ENCODE data around the gene RAB9B. TPM values are rescaled to one million over a fixed set of nuclear protein-coding genes. Genes with fewer than 3 reads are reported as not detected.

The RAB9B gene
- total and polyA plus RNA-seq, 2 of the 13 experiments (the other 11 are each of a cell fraction or from before 2014, with no cell fraction given) = 0.04 TPM; not detected in 1

DNA sequence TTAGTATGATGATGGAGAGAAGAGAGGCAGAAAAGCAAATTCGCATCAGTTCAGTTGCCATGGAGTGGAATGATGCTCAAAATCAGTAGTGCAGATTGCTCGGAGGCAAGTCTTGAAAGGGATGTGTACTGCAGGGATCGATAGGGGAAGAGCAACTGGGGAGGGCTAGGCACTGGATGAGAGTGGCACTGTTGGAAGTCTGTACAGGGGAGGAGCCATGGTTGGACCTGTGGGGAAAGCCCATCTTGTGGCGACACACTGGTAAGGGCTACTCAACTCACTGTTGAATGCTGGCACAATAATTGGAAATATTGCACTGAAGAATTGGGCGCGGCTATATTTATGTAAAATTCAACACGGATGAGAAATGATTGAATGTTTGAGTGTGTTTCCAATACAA, 1.2 kb downstream of the RAB9B start (continued):
- TF ChIP-seq TBP (CRISPR knock-in tag; IDR thresholded peaks at IDR 0.05) = no peak
- no peak for TF ChIP-seq ZNF3 (CRISPR knock-in tag; IDR thresholded peaks at IDR 0.05)
- no peak for TF ChIP-seq ZNF766 (CRISPR knock-in tag; IDR thresholded peaks at IDR 0.05; ENCODE audit: borderline replicate concordance)
- TF ChIP-seq ZBTB7A (CRISPR knock-in tag; IDR thresholded peaks at IDR 0.05) = no peak
- TF ChIP-seq ZNF501 (CRISPR knock-in tag; IDR thresholded peaks at IDR 0.05) = no peak

DNA sequence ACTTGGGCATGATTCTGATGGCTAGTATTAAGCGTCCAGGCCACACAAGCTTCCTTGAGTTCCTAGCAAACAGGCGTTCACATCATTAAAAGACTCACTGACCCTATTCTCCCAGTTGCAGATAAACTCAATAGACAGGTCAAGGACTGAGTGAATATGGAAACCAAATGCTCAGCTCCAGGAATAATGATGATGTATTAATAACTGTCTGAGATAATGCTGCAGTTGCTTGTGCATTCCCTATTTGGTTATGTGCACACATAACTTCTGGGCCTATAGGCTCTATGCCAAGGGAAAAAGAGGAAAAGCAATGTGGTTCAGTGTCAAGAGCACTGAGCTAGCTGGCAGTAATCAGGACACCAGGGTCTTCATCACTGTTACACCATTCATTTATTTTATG, 3.5 kb downstream of the RAB9B start:
- Histone ChIP-seq H3K27ac (ENCODE audit: extremely low read length, insufficient read depth, low read length) (no peak overlapping the region), H3K27me3 (ENCODE audit: control insufficient read depth in 1 of 2, insufficient read depth in 2 of 2, low read length in 2 of 2) (peaks cover 0 to 11% of the 10 kb centered on the region in 2 experiments; a peak in 3 of 5 replicates), H4K20me1 (ENCODE audit: insufficient read depth, low read length) (no peaks in the 10 kb centered on the region), H2AFZ (ENCODE audit: low read length) (no peak overlapping the region), H3K4me1 (ENCODE audit: insufficient read depth, low read length) (no peaks in the 10 kb centered on the region), H3K4me3 (replicated peaks in 1 of 3; ENCODE audit: insufficient read depth in 1 of 3, low read depth in 2 of 3, low read length in 3 of 3) (no peak overlapping the region), H3K36me3 (replicated peaks in 1 of 2; ENCODE audit: control insufficient read depth in 1 of 2, insufficient read depth in 2 of 2, low read length in 2 of 2) (no peaks in the 10 kb centered on the region), H3K9me3 (ENCODE audit: low read length) (no peaks in the 10 kb centered on the region), H3K79me2 (ENCODE audit: insufficient read depth, low read length) (no peaks in the 10 kb centered on the region), H3K4me2 (ENCODE audit: low read depth, low read length) (no peak overlapping the region), H3K9ac (ENCODE audit: insufficient read depth, low read depth, low read length) (no peak overlapping the region)
- intact Hi-C loops (cut with micrococcal nuclease; ENCODE audit: unreplicated experiment) = no loop called here
- 35% methylated on average over 2 of the region's 2 CpGs for WGBS (ENCODE audit: low lambda C conversion rate)
- BruUV-seq (replicated peaks) = no TSS peak
- CTCF ChIA-PET (ENCODE audit: low intra/inter-chr PET ratio, low total read pairs) = no interaction called here
- TF ChIP-seq SSRP1 (CRISPR knock-in tag; IDR thresholded peaks at IDR 0.05) (no peak), POGZ (CRISPR knock-in tag; IDR thresholded peaks at IDR 0.05) (no peak), ZNF878 (CRISPR knock-in tag; IDR thresholded peaks at IDR 0.05) (no peak), MBD4 (IDR thresholded peaks at IDR 0.05; ENCODE audit: borderline replicate concordance, low read length) (no peak), ZNF558 (CRISPR knock-in tag; IDR thresholded peaks at IDR 0.05; ENCODE audit: borderline replicate concordance) (no peak), ZNF605 (CRISPR knock-in tag; IDR thresholded peaks at IDR 0.05) (no peak), THYN1 (CRISPR knock-in tag; IDR thresholded peaks at IDR 0.05; ENCODE audit: borderline replicate concordance, low read depth) (no peak), PRDM10 (CRISPR knock-in tag; IDR thresholded peaks at IDR 0.05; ENCODE audit: low read depth) (no peak), ATF3 (CRISPR knock-in tag; IDR thresholded peaks at IDR 0.05) (no peak), ZNF414 (CRISPR knock-in tag; IDR thresholded peaks at IDR 0.05) (no peak), REXO4 (CRISPR knock-in tag; IDR thresholded peaks at IDR 0.05; ENCODE audit: borderline replicate concordance) (no peak)
- POLR2A ChIA-PET = no interaction called here
- in situ Hi-C loops (cut with HindIII; ENCODE audit: extremely low pct_ligation_motif_present, low pct_unique_long_range_greater_than_20kb) = loop anchor here (25.0 kb wide), 2 partner anchors 109 to 284 kb away; partner anchors contain the start of gene ZCCHC18
- DNase-seq (ENCODE audit: low spot score) = no peak
- no peak for ATAC-seq
- no peak for FAIRE-seq
